Glomerular visceral epithelial cell (primary cell): Measurements from ENCODE around the gene ZNF556.
"Not testable (repeated sequence)": the region's sequence is repeated elsewhere in the genome, so short reads cannot be mapped to it uniquely, and the experiment has no call there.

Experiments
- DNase-seq: peaks from one replicate; pipeline ENCODE4 v3.0.0-alpha.2; 2016; ENCODE audit errors: extremely low spot score

Gene ZNF556

GRCh38 chr19:2853015-2853606 lies 14.0 kb upstream of the ZNF556 start:
- DNase-seq = no peak

- no peak for DNase-seq
Measured at GRCh38 chr19:2854849-2855248, 12.3 kb upstream of the ZNF556 start.

GRCh38 chr19:2856457-2857050 lies 10.6 kb upstream of the ZNF556 start:
- DNase-seq = no peak

- DNase-seq = no peak
Measured at GRCh38 chr19:2858864-2859263, 8.3 kb upstream of the ZNF556 start.

DNA sequence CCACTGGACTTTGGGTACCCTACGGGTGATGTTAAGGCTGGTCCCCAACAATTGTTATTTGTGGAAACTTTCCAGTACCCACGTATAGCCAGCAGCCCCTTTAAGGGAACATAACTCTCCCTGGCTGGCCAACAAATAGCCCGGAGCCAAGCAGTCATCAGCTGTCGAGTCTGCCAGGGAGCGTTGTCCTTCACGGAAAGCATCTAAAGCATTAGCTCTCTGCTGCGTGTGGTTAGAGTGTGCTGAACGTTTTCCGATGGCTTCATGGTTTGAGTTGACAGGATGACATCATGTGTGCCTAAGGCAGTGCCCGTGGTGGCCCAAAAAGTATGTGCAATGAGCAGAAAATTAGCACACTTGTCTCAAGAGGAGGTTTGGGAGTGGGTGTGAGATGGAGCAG lies 3.3 kb upstream of the ZNF556 start:
- no peak for DNase-seq

DNA sequence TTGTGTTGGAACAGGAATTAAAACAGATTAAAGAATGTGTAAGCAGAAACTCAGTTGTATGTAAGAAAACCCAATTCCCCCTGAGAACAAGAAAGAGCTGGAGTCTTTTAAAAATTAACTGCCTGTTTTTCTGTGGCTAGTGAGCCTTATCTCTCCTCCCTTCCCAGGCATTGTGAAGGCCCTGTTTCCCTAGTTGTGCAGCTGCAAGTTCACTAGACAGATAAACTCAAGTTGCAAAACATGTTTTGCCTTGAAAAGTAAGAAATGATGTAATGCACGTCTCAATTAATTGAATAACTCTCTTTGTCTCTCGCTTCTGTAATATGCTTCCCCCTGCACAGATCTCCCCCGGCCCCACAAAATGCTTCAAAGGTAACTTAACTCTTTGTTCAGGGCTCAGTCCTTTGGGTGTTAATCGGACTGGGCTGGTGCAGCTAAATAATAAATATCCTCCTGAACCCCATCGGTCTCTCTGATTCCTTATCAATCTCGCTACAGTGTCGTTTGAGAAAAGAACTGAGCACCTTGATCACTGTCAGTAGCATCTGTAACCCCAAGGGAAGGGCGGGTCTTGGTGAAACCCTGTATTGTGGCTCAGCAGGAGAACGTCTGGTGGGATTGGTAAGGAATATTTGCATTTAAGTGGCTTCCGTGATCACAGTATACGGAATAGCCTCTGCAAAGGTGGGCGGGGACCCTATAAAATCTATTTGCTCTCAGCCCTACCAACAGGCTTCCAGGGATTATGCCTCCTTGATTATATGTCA lies 1.6 kb upstream of the ZNF556 start:
- DNase-seq = no peak

DNA sequence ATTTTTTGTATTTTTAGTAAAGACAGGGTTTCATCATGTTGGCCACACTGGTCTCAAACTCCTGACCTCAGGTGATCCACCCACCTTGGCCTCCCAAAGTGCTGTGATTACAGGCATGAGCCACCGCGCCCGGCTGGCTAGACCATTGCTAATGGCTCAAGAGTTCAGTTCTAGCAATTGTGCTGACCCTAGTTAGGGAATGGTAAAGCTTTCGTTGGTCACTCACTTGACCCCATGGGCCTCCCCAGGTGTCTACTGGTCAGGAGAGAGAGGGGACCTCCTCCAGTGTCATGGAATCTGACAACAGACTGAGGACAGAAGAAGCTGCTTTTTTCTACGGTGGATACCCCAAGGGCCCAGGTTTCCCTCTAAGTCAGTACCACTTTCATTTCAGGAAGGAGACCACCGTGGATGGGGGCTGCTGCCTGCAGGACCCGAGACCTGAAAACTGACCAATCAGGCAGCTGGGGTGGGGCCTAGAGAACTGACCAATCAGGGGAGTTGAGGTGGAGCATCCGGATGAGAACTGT lies 575 bp upstream of the ZNF556 start:
- DNase-seq = no peak

GRCh38 chr19:2869618-2870017 lies 2.5 kb downstream of the ZNF556 start:
- DNase-seq = no peak

GRCh38 chr19:2872175-2872574 lies 5.0 kb downstream of the ZNF556 start:
- DNase-seq = not testable (repeated sequence)

DNA sequence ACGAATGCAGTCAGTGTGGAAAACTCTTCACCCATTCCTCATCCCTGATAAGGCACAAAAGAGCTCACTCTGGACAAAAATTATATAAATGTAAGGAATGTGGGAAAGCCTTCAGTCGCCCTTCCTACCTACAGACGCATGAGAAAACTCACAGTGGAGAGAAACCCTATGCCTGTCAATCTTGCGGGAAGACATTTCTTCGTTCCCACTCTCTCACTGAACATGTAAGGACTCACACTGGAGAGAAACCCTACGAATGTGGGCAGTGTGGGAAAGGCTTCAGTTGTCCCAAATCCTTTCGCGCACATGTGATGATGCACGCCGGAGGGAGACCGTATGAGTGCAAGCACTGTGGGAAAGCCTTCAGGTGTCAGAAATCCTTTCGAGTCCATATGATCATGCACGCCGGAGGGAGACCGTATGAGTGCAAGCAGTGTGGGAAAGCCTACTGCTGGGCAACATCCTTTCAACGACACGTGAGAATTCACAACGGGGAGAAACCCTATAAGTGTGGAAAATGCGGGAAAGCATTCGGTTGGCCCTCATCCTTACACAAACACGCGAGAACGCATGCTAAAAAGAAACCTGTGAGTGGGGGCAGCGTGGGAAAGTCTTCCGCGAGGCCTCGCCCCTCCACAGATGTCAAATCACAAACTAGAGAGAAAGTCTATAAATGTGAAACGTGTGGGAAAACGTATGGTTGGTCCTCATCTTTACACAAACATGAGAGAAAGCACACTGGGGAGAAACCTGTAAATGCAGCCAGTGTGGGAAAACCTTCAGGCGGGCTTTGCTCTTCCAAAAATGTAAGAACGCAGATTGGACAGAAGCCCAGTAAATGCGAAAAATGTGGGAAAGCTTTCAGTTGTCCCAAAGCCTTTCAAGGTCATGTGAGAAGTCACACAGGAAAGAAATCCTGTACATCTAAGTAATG lies 10.5 kb downstream of the ZNF556 start:
- DNase-seq = no peak

- no peak for DNase-seq
Measured at GRCh38 chr19:2883686-2884439, 16.7 kb downstream of the ZNF556 start.

- DNase-seq = no peak
Measured at GRCh38 chr19:2885736-2886135, 18.6 kb downstream of the ZNF556 start.

GRCh38 chr19:2887391-2887914 lies 20.3 kb downstream of the ZNF556 start:
- peak; percentile 56 for DNase-seq

- DNase-seq = no peak
Measured at GRCh38 chr19:2888731-2889224, 21.6 kb downstream of the ZNF556 start.

- not testable (repeated sequence) for DNase-seq
Measured at GRCh38 chr19:2890531-2890930, 23.4 kb downstream of the ZNF556 start.

- DNase-seq = no peak
Measured at GRCh38 chr19:2896694-2897093, 29.6 kb downstream of the ZNF556 start.

- DNase-seq = peak; percentile 99
Measured at GRCh38 chr19:2900296-2901252, 33.4 kb downstream of the ZNF556 start, which contains the start of gene ZNF57. ZNF57 (plus strand) TSS chr19:2900928; CDS start chr19:2901046, 118 bp downstream.

- no peak for DNase-seq
Measured at GRCh38 chr19:2902590-2903218, 35.6 kb downstream of the ZNF556 start.

- not testable (repeated sequence) for DNase-seq
Measured at GRCh38 chr19:2903326-2903725, 36.2 kb downstream of the ZNF556 start.
